Skeletal muscle cell (primary cell): ENCODE measurements around the gene GJB2.
A peak's percentile ranks its signal among the peaks of the same experiment; 100 is the strongest.
"Not testable (repeated sequence)": the region's sequence is repeated elsewhere in the genome, so short reads cannot be mapped to it uniquely, and the experiment has no call there.

ENCODE experiments used
- DNase-seq: peaks from one replicate; pipeline ENCODE4 v3.0.0-alpha.2; 2010; ENCODE audit warnings: low read depth
- H3K4me3 ChIP-seq: 2 replicates; pipeline ENCODE4 v1.5.1; 2011; ENCODE audit warnings: low read depth, mild to moderate bottlenecking, control low read depth, low read length, moderate library complexity

GJB2 gene

GRCh38 chr13:20174656-20175405 lies 17.9 kb downstream of the GJB2 start:
- H3K4me3 ChIP-seq, result peak overlapping the region; percentile 18
- peak; percentile 77 for DNase-seq

GRCh38 chr13:20173116-20173746 lies 19.5 kb downstream of the GJB2 start:
- no peak overlapping the region for H3K4me3 ChIP-seq
- DNase-seq, result no peak

- no peak for DNase-seq
- no peak overlapping the region for H3K4me3 ChIP-seq
Observed at GRCh38 chr13:20171364-20171763, 21.4 kb downstream of the GJB2 start.

- H3K4me3 ChIP-seq, result no peak overlapping the region
- DNase-seq, result no peak
Observed at GRCh38 chr13:20170921-20171320, 21.8 kb downstream of the GJB2 start.

- H3K4me3 ChIP-seq, result no peak overlapping the region
- no peak for DNase-seq
Observed at GRCh38 chr13:20168396-20168795, 24.3 kb downstream of the GJB2 start.

- no peak overlapping the region for H3K4me3 ChIP-seq
- no peak for DNase-seq
Observed at GRCh38 chr13:20165417-20166257, 27.1 kb downstream of the GJB2 start.

GRCh38 chr13:20161951-20162300 lies 30.8 kb downstream of the GJB2 start:
- DNase-seq, result no peak
- no peak overlapping the region for H3K4me3 ChIP-seq

- no peak for DNase-seq
- peak overlapping the region; percentile 54 for H3K4me3 ChIP-seq
Observed at GRCh38 chr13:20161275-20161950, 31.3 kb downstream of the GJB2 start.

- DNase-seq, result no peak
- H3K4me3 ChIP-seq, result peak within 1 kb of the TSS; percentile 54
Observed at GRCh38 chr13:20160306-20161274, 32.1 kb downstream of the GJB2 start, which contains the start of gene GJA3. Gene GJA3 (minus strand): TSS chr13:20161052. CDS start chr13:20143288, 17,764 bp downstream.

GRCh38 chr13:20159646-20160305 lies 33.0 kb downstream of the GJB2 start:
- no peak for DNase-seq
- H3K4me3 ChIP-seq, result peak overlapping the region; percentile 54

- H3K4me3 ChIP-seq, result no peak overlapping the region
Observed at GRCh38 chr13:20157151-20157796, 35.5 kb downstream of the GJB2 start.

GRCh38 chr13:20156702-20157101 lies 36.0 kb downstream of the GJB2 start:
- H3K4me3 ChIP-seq, result no peak overlapping the region
- no peak for DNase-seq

More at GRCh38 chr13:20157151-20157796, 35.5 kb downstream of the GJB2 start:
- DNase-seq, result no peak

- not testable (repeated sequence) for H3K4me3 ChIP-seq, DNase-seq
Observed at GRCh38 chr13:20153290-20153689, 39.4 kb downstream of the GJB2 start.

GRCh38 chr13:20151612-20152011 lies 41.1 kb downstream of the GJB2 start:
- no peak for DNase-seq
- no peak overlapping the region for H3K4me3 ChIP-seq

GRCh38 chr13:20151016-20151415 lies 41.7 kb downstream of the GJB2 start:
- H3K4me3 ChIP-seq, result no peak overlapping the region
- DNase-seq, result no peak

- no peak for DNase-seq
- H3K4me3 ChIP-seq, result no peak overlapping the region
Observed at GRCh38 chr13:20150561-20150960, 42.2 kb downstream of the GJB2 start.

- H3K4me3 ChIP-seq, result no peak overlapping the region
- DNase-seq, result no peak
Observed at GRCh38 chr13:20149762-20150161, 43.0 kb downstream of the GJB2 start.
